CD4-positive, alpha-beta T cell (primary cell): Measurements from ENCODE around the gene CDKN2C. TPM values are rescaled to one million over a fixed set of nuclear protein-coding genes. Genes with fewer than 3 reads are reported as not detected.
A peak's percentile ranks its signal among the peaks of the same experiment; 100 is the strongest.

ENCODE experiments used
- ATAC-seq: fragments of 200-7000 bp; cut with Tn5 transposase; one replicate; pipeline ENCODE4 v1.10.0; 2022; ENCODE audit warnings: mild to moderate bottlenecking; ENCODE audit not compliant: poor library complexity
- CTCF ChIA-PET: fragments of 350-600 bp; sonication (Branson Sonifier 250); formaldehyde crosslinking; loops from one replicate; lab custom pipeline; 2021; ENCODE audit warnings: antibody characterized with exemption, inconsistent platforms; lab: Charles Lee
- POLR2A ChIA-PET: fragments of 350-600 bp; sonication (Branson Sonifier 250); formaldehyde crosslinking; loops from one replicate; lab custom pipeline; 2021; ENCODE audit warnings: antibody characterized with exemption, inconsistent platforms; lab: Charles Lee
- DNase-seq, 14 experiments: peaks; one replicate each; pipeline ENCODE4 v3.0.0-alpha.2; 2013 to 2020; ENCODE audit warnings: mixed read lengths in 2 of 14
- H3K27ac ChIP-seq, 2 donors: one replicate each; pipeline versions ENCODE4 v1.5.1 to v1.7.0; 2013; ENCODE audit warnings: low read length in 2 of 2, low read depth in 1 of 2, mild to moderate bottlenecking in 1 of 2
- H3K27me3 ChIP-seq, 2 experiments: 1 replicate in 1 of 2; 2 replicates in 1 of 2; pipeline versions ENCODE4 v1.6.1 to v1.7.0; 2013; ENCODE audit warnings: low read length in 2 of 2, control low read depth in 1 of 2, mild to moderate bottlenecking in 1 of 2, moderate library complexity in 1 of 2; ENCODE audit not compliant: insufficient read depth in 2 of 2, control insufficient read depth in 1 of 2
- H3K36me3 ChIP-seq: one replicate; pipeline ENCODE4 v1.6.1; 2013; ENCODE audit warnings: low read length, control low read depth; ENCODE audit not compliant: insufficient read depth
- H3K4me1 ChIP-seq: one replicate; pipeline ENCODE4 v1.6.1; 2013; ENCODE audit warnings: low read length, control low read depth; ENCODE audit not compliant: insufficient read depth
- H3K4me3 ChIP-seq: one replicate; pipeline ENCODE4 v1.5.1; 2013; ENCODE audit warnings: mild to moderate bottlenecking, low read length, moderate library complexity
- H3K9me3 ChIP-seq, 2 experiments: 1 replicate in 1 of 2; 2 replicates in 1 of 2; pipeline versions ENCODE4 v1.6.1 to v1.7.0; 2013; ENCODE audit warnings: low read length in 2 of 2, mild to moderate bottlenecking in 2 of 2, control low read depth in 1 of 2, moderate library complexity in 1 of 2; ENCODE audit not compliant: control insufficient read depth in 1 of 2, insufficient read depth in 1 of 2
- H3K27ac Mint-ChIP-seq: one replicate; pipeline ENCODE4 v1.8.0; 2020; ENCODE audit warnings: mixed read lengths
- H3K27me3 Mint-ChIP-seq: one replicate; pipeline ENCODE4 v1.8.0; 2021; ENCODE audit warnings: mixed read lengths
- H3K36me3 Mint-ChIP-seq: one replicate; pipeline ENCODE4 v1.8.0; 2021; ENCODE audit warnings: low read depth, mixed read lengths
- H3K4me1 Mint-ChIP-seq: one replicate; pipeline ENCODE4 v1.8.0; 2021; ENCODE audit warnings: low read depth, mixed read lengths
- H3K4me3 Mint-ChIP-seq: one replicate; pipeline ENCODE4 v1.8.0; 2020; ENCODE audit warnings: mild to moderate bottlenecking, mixed read lengths
- H3K9me3 Mint-ChIP-seq: one replicate; pipeline ENCODE4 v1.8.0; 2020; ENCODE audit warnings: mixed read lengths
- CTCF ChIP-seq: fragments of 200-600 bp; IDR thresholded peaks from one replicate; pipeline ENCODE4 v1.8.0; 2022; ENCODE audit warnings: antibody characterized with exemption, mild to moderate bottlenecking
- intact Hi-C, 2 experiments: fragments of 100-400 bp; cut with DNase I in 1 of 2; cut with micrococcal nuclease in 1 of 2; formaldehyde crosslinking; loops; one replicate each; pipeline versions ENCODE4 v1.15.1 to v1.9.0; 2023 to 2025; cut with DNase I, micrococcal nuclease
- total RNA-seq, 174 experiments: library from RNA in 2 of 174; stranded (reverse) in 2 of 174; gene quantifications; one replicate each; pipeline ENCODE4 v1.2.3 and lab custom pipeline; 2021 to 2026

CDKN2C gene
- total RNA-seq, 2 experiments from 2014 or later, result 4.3 to 4.9 TPM

DNA sequence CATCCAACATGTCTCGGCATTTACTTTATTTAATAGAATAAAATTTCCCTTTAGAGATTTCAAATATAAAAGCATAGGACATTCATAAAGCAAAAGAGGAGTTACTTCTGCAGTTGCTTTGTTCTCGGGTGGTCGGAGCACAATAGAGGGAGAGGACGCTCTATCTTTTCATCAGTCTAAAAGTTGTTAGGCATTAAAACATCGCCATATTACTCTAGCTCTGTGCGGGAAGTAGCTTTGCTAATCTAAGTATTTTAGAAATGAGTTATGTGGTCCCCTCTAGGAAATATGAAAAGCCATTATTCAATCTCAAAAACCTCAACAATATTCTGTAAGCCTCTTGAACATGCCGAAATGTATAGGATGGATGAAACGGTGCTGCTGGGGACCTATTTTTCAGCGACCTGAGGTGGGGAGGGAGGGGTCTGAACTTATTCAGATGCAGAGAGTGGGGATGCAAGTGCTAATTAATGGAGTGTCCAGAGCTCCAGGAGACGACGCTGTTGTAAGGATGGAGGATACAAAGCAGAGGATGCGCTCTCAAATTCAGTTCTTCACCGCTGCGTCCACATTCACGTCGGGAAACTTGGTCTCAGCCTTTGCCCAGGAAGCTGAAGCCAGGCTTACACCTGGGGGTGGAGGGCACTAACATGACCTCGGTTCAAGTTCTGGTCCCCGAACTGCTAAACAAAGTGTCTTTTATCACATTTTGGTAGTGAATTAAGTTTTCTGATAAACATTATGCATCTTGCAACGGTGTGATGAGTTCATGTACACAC, 6.3 kb downstream of the CDKN2C start:
- no peaks in the 10 kb centered on the region for H3K9me3 ChIP-seq
- peaks cover 23% of the 10 kb centered on the region for H3K4me1 ChIP-seq
- intact Hi-C loops, result loop anchor here in 1 of 2 experiments (10.0 kb wide), 1 partner anchor 539 kb away; the partner anchor contains the start of gene EPS15
- H3K27me3 ChIP-seq, result peaks cover 4 to 10% of the 10 kb centered on the region in 2 experiments
- H3K27ac Mint-ChIP-seq, result no peak overlapping the region
- no peak for ATAC-seq
- peak overlapping the region; percentile 92 for H3K4me3 Mint-ChIP-seq
- ChIA-PET CTCF (interaction anchor here (0.7 to 1.6 kb wide), 2 partner anchors 16 to 47 kb away, joined by 3 to 8 read pairs; partner anchors contain the start of gene FAF1), POLR2A (interaction anchor here (4.4 to 4.5 kb wide), 2 partner anchors 7 to 17 kb away, joined by 32 to 82 read pairs; partner anchors contain the start of genes CDKN2C and FAF1)
- no peaks in the 10 kb centered on the region for H3K9me3 Mint-ChIP-seq
- no peak for TF ChIP-seq CTCF
- peak overlapping the region; percentile 73 for H3K4me3 ChIP-seq
- no peaks in the 10 kb centered on the region for H3K36me3 ChIP-seq
- peak in 4 of 14 experiments; percentile 8 to 20 (median 14) for DNase-seq
- H3K4me1 Mint-ChIP-seq, result peaks cover 29% of the 10 kb centered on the region
- H3K36me3 Mint-ChIP-seq, result peaks cover 4% of the 10 kb centered on the region
- H3K27me3 Mint-ChIP-seq, result peaks cover 24% of the 10 kb centered on the region
- no peak overlapping the region for H3K27ac ChIP-seq

DNA sequence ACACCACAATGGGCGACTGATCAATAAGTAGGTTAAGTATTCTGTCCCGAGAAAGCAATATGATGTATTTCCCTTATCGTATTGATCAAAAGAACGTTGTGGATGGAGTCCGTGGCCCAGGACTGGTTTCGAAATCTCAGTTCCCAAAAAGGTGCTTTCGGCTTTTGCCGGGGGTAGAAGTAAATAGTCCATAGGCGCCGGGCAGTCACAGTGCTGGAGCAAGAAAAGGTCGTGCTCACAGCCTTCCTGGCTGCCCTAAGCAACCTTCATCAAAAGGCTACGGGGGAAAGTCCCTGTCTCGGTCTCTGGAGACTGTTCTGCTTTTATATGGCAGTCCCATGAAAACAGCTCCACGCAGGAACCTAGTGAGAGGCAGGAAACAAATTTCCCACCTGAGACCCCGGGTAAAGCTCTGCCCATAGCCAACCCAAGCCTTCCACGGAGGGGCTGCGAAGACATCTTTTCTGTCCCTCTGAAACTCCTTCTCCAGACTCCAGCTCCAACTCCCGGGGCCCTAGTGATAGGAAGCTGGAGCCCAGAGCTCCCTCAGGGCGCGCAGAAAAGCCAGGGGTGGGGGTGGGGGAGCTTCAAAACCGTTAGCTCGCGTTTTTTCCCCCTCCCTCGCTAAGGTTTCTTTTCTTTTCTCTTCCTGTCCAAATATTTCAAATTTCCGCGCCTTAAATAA, 7.0 kb downstream of the CDKN2C start:
- Histone ChIP-seq H3K27ac (no peak overlapping the region), H3K4me3 (peak overlapping the region; percentile 73), H3K36me3 (no peaks in the 10 kb centered on the region), H3K4me1 (peaks cover 23% of the 10 kb centered on the region), H3K27me3 (peaks cover 4 to 10% of the 10 kb centered on the region in 2 experiments), H3K9me3 (no peaks in the 10 kb centered on the region)
- ChIA-PET CTCF (interaction anchor here (1.6 kb wide), 1 partner anchor 47 kb away, joined by 8 read pairs; no protein-coding TSS in a partner anchor), POLR2A (interaction anchor here (0.9 to 4.5 kb wide), 4 partner anchors 8 to 259 kb away, joined by 4 to 82 read pairs (median 18); partner anchors contain the start of genes CDKN2C, FAF1 and RNF11)
- H3K9me3 Mint-ChIP-seq, result no peaks in the 10 kb centered on the region
- peaks cover 27% of the 10 kb centered on the region for H3K4me1 Mint-ChIP-seq
- DNase-seq (peak in 5 of 14 experiments; percentile 5 to 75 (median 43)), ATAC-seq (peak; percentile 51)
- intact Hi-C loops, result loop anchor here (1.0 to 10.0 kb wide), 2 partner anchors 9 to 538 kb away; partner anchors contain the start of gene EPS15 (in 1 of the 2)
- peak overlapping the region; percentile 92 for H3K4me3 Mint-ChIP-seq
- peaks cover 4% of the 10 kb centered on the region for H3K36me3 Mint-ChIP-seq
- no peak overlapping the region for H3K27ac Mint-ChIP-seq
- TF ChIP-seq CTCF, result no peak
- peaks cover 24% of the 10 kb centered on the region for H3K27me3 Mint-ChIP-seq

DNA sequence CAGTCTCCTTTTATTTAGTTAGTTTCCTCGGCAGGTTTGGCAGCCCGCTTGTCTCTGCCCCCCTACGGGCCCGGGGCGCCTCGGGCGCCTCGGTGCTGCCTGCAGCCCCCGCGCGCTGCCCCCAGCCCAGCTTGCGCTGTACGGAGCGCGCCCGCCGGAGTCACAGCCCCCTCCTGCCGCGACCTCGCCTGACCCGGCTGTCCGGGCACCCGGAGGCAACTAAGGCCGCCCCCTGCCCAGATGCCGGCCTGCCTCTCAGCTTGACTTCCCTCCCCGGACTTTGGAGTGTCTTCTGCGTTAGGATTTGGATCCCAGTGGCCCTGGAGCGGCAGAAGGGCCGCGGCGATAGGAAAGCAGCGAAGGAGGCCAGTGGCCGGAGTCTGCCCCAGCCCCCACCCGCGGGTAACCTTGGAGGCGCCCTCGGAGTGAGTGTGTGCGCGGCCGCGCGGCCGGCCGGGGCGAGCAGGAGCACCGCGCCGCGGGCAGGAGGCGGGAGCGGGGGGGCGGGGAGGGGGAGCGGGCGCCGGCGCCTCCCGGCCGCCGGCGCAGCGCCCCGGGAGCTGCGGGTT, 7.6 kb downstream of the CDKN2C start:
- H3K27ac ChIP-seq, result no peak overlapping the region
- Mint-ChIP-seq H3K27ac (no peak overlapping the region), H3K9me3 (no peaks in the 10 kb centered on the region), H3K27me3 (peaks cover 24% of the 10 kb centered on the region), H3K36me3 (peaks cover 4% of the 10 kb centered on the region), H3K4me1 (peaks cover 27% of the 10 kb centered on the region), H3K4me3 (peak overlapping the region; percentile 92)
- ATAC-seq (peak; percentile 47), DNase-seq (peak in 5 of 14 experiments; percentile 13 to 58 (median 31))
- TF ChIP-seq CTCF, result no peak
- H3K4me3 ChIP-seq, result peak overlapping the region; percentile 73
- intact Hi-C loops, result loop anchor here (1.0 to 10.0 kb wide), 2 partner anchors 9 to 537 kb away; partner anchors contain the start of gene EPS15 (in 1 of the 2)
- peaks cover 4 to 10% of the 10 kb centered on the region in 2 experiments for H3K27me3 ChIP-seq
- H3K36me3 ChIP-seq, result no peaks in the 10 kb centered on the region
- H3K9me3 ChIP-seq, result no peaks in the 10 kb centered on the region
- POLR2A ChIA-PET, result interaction anchor here (0.7 to 4.5 kb wide), 5 partner anchors 9 to 557 kb away, joined by 3 to 82 read pairs (median 4); partner anchors contain the start of genes CDKN2C, FAF1 and RNF11
- H3K4me1 ChIP-seq, result peaks cover 23% of the 10 kb centered on the region
- CTCF ChIA-PET, result interaction anchor here (1.6 kb wide), 1 partner anchor 48 kb away, joined by 8 read pairs; no protein-coding TSS in a partner anchor
